ENCODE data around the gene PRR12.
"Not testable (repeated sequence)": the region's sequence is repeated elsewhere in the genome, so short reads cannot be mapped to it uniquely, and the experiment has no call there.

The PRR12 gene

GRCh38 chr19:49631014-49631588 lies 40.1 kb downstream of the PRR12 start:
- no peaks in the 10 kb centered on the region for H3K27me3 ChIP-seq (replicated peaks in 2 of 5; ENCODE audit: control insufficient read depth in 4 of 5, insufficient read depth in 5 of 5, low read length in 4 of 5)
- WGBS (ENCODE audit: insufficient coverage): 81% methylated on average over 6 of the region's 9 CpGs
- ChIA-PET POLR2A (interaction anchor here (0.6 kb wide), 1 partner anchor 134 kb away, joined by 3 read pairs; no protein-coding TSS in a partner anchor), CTCF (interaction anchor here (0.6 to 1.2 kb wide), 2 partner anchors 178 to 298 kb away, joined by 3 read pairs; no protein-coding TSS in a partner anchor)
- H3K9me3 ChIP-seq (ENCODE audit: control extremely low read depth in 1 of 5, control insufficient read depth in 4 of 5, insufficient read depth in 2 of 5, low read depth in 1 of 5, low read length in 4 of 5): no peaks in the 10 kb centered on the region
- peaks cover 0 to 4% (median 0%) of the 10 kb centered on the region in 4 experiments for H3K4me1 ChIP-seq (ENCODE audit: control extremely low read depth in 1 of 4, control insufficient read depth in 4 of 4, insufficient read depth in 4 of 4, low read length in 3 of 4)
- H3K36me3 ChIP-seq (ENCODE audit: control insufficient read depth in 4 of 4, insufficient read depth in 4 of 4, low read length in 3 of 4): peaks cover 0 to 28% (median 11%) of the 10 kb centered on the region in 4 experiments
- no peak for DNase-seq
- no peak overlapping the region for H3K27ac ChIP-seq (ENCODE audit: insufficient read depth in 1 of 2, low read depth in 1 of 2, low read length in 2 of 2, poor library complexity in 1 of 2, severe bottlenecking in 2 of 2)
- H3K4me3 ChIP-seq (ENCODE audit: control insufficient read depth in 1 of 7, extremely low read depth in 1 of 7, insufficient read depth in 4 of 7, low read depth in 2 of 7, low read length in 6 of 7): no peak overlapping the region

GRCh38 chr19:49631610-49632192 lies 40.7 kb downstream of the PRR12 start:
- Histone ChIP-seq H3K36me3 (ENCODE audit: control insufficient read depth in 4 of 4, insufficient read depth in 4 of 4, low read length in 3 of 4) (peaks cover 0 to 23% (median 8%) of the 10 kb centered on the region in 4 experiments), H3K4me3 (ENCODE audit: control insufficient read depth in 1 of 7, extremely low read depth in 1 of 7, insufficient read depth in 4 of 7, low read depth in 2 of 7, low read length in 6 of 7) (no peak overlapping the region), H3K27ac (ENCODE audit: insufficient read depth in 1 of 2, low read depth in 1 of 2, low read length in 2 of 2, poor library complexity in 1 of 2, severe bottlenecking in 2 of 2) (no peak overlapping the region), H3K27me3 (replicated peaks in 2 of 5; ENCODE audit: control insufficient read depth in 4 of 5, insufficient read depth in 5 of 5, low read length in 4 of 5) (no peaks in the 10 kb centered on the region), H3K9me3 (ENCODE audit: control extremely low read depth in 1 of 5, control insufficient read depth in 4 of 5, insufficient read depth in 2 of 5, low read depth in 1 of 5, low read length in 4 of 5) (no peaks in the 10 kb centered on the region), H3K4me1 (ENCODE audit: control extremely low read depth in 1 of 4, control insufficient read depth in 4 of 4, insufficient read depth in 4 of 4, low read length in 3 of 4) (peaks cover 0 to 4% (median 0%) of the 10 kb centered on the region in 4 experiments)
- 98% methylated on average over 14 of the region's 19 CpGs for WGBS (ENCODE audit: insufficient coverage)
- ChIA-PET CTCF (interaction anchor here (0.6 to 1.2 kb wide), 2 partner anchors 178 to 298 kb away, joined by 3 read pairs; no protein-coding TSS in a partner anchor), POLR2A (no interaction called here)
- no peak for DNase-seq

GRCh38 chr19:49632576-49632975 lies 41.6 kb downstream of the PRR12 start:
- no peaks in the 10 kb centered on the region for H3K27me3 ChIP-seq (replicated peaks in 2 of 5; ENCODE audit: control insufficient read depth in 4 of 5, insufficient read depth in 5 of 5, low read length in 4 of 5)
- peaks cover 0 to 14% (median 5%) of the 10 kb centered on the region in 4 experiments for H3K36me3 ChIP-seq (ENCODE audit: control insufficient read depth in 4 of 4, insufficient read depth in 4 of 4, low read length in 3 of 4)
- H3K4me1 ChIP-seq (ENCODE audit: control extremely low read depth in 1 of 4, control insufficient read depth in 4 of 4, insufficient read depth in 4 of 4, low read length in 3 of 4): peaks cover 0 to 4% (median 0%) of the 10 kb centered on the region in 4 experiments
- no peaks in the 10 kb centered on the region for H3K9me3 ChIP-seq (ENCODE audit: control extremely low read depth in 1 of 5, control insufficient read depth in 4 of 5, insufficient read depth in 2 of 5, low read depth in 1 of 5, low read length in 4 of 5)
- 100% methylated on average over 1 of the region's 5 CpGs for WGBS (ENCODE audit: insufficient coverage)
- no peak overlapping the region for H3K27ac ChIP-seq (ENCODE audit: insufficient read depth in 1 of 2, low read depth in 1 of 2, low read length in 2 of 2, poor library complexity in 1 of 2, severe bottlenecking in 2 of 2)
- H3K4me3 ChIP-seq (ENCODE audit: control insufficient read depth in 1 of 7, extremely low read depth in 1 of 7, insufficient read depth in 4 of 7, low read depth in 2 of 7, low read length in 6 of 7): no peak overlapping the region
- DNase-seq: no peak
- CTCF ChIA-PET: no interaction called here
- POLR2A ChIA-PET: interaction anchor here (0.7 kb wide), 1 partner anchor 10 kb away, joined by 4 read pairs; no protein-coding TSS in a partner anchor

GRCh38 chr19:49633273-49633672 lies 42.3 kb downstream of the PRR12 start:
- H3K9me3 ChIP-seq (ENCODE audit: control extremely low read depth in 1 of 5, control insufficient read depth in 4 of 5, insufficient read depth in 2 of 5, low read depth in 1 of 5, low read length in 4 of 5); POLR2A ChIA-PET; H3K27ac ChIP-seq (ENCODE audit: insufficient read depth in 1 of 2, low read depth in 1 of 2, low read length in 2 of 2, poor library complexity in 1 of 2, severe bottlenecking in 2 of 2); H3K4me3 ChIP-seq (ENCODE audit: control insufficient read depth in 1 of 7, extremely low read depth in 1 of 7, insufficient read depth in 4 of 7, low read depth in 2 of 7, low read length in 6 of 7); CTCF ChIA-PET; H3K27me3 ChIP-seq (replicated peaks in 2 of 5; ENCODE audit: control insufficient read depth in 4 of 5, insufficient read depth in 5 of 5, low read length in 4 of 5); DNase-seq; H3K36me3 ChIP-seq (ENCODE audit: control insufficient read depth in 4 of 4, insufficient read depth in 4 of 4, low read length in 3 of 4): not testable (repeated sequence)
- H3K4me1 ChIP-seq (ENCODE audit: control extremely low read depth in 1 of 4, control insufficient read depth in 4 of 4, insufficient read depth in 4 of 4, low read length in 3 of 4): peaks cover 0 to 11% (median 6%) of the 10 kb centered on the region in 4 experiments
- 91% methylated on average over 8 of the region's 9 CpGs for WGBS (ENCODE audit: insufficient coverage)

- POLR2A ChIA-PET: no interaction called here
Measured at GRCh38 chr19:49635530-49636232, 44.7 kb downstream of the PRR12 start.

GRCh38 chr19:49636233-49636932 lies 45.4 kb downstream of the PRR12 start:
- no peaks in the 10 kb centered on the region for H3K36me3 ChIP-seq (ENCODE audit: control insufficient read depth in 4 of 4, insufficient read depth in 4 of 4, low read length in 3 of 4)
- ChIA-PET POLR2A (no interaction called here), CTCF (no interaction called here)
- no peaks in the 10 kb centered on the region for H3K27me3 ChIP-seq (replicated peaks in 2 of 5; ENCODE audit: control insufficient read depth in 4 of 5, insufficient read depth in 5 of 5, low read length in 4 of 5)
- no peaks in the 10 kb centered on the region for H3K9me3 ChIP-seq (ENCODE audit: control extremely low read depth in 1 of 5, control insufficient read depth in 4 of 5, insufficient read depth in 2 of 5, low read depth in 1 of 5, low read length in 4 of 5)
- no peak overlapping the region for H3K27ac ChIP-seq (ENCODE audit: insufficient read depth in 1 of 2, low read depth in 1 of 2, low read length in 2 of 2, poor library complexity in 1 of 2, severe bottlenecking in 2 of 2)
- DNase-seq: no peak
- H3K4me3 ChIP-seq (ENCODE audit: control insufficient read depth in 1 of 7, extremely low read depth in 1 of 7, insufficient read depth in 4 of 7, low read depth in 2 of 7, low read length in 6 of 7): no peak overlapping the region
- H3K4me1 ChIP-seq (ENCODE audit: control extremely low read depth in 1 of 4, control insufficient read depth in 4 of 4, insufficient read depth in 4 of 4, low read length in 3 of 4): peaks cover 2 to 29% (median 26%) of the 10 kb centered on the region in 4 experiments
- 79% methylated on average over 25 of the region's 30 CpGs for WGBS (ENCODE audit: insufficient coverage)

More at GRCh38 chr19:49635530-49636232, 44.7 kb downstream of the PRR12 start:
- Histone ChIP-seq H3K36me3 (ENCODE audit: control insufficient read depth in 4 of 4, insufficient read depth in 4 of 4, low read length in 3 of 4) (no peaks in the 10 kb centered on the region), H3K9me3 (ENCODE audit: control extremely low read depth in 1 of 5, control insufficient read depth in 4 of 5, insufficient read depth in 2 of 5, low read depth in 1 of 5, low read length in 4 of 5) (no peaks in the 10 kb centered on the region), H3K4me3 (ENCODE audit: control insufficient read depth in 1 of 7, extremely low read depth in 1 of 7, insufficient read depth in 4 of 7, low read depth in 2 of 7, low read length in 6 of 7) (no peak overlapping the region), H3K27ac (ENCODE audit: insufficient read depth in 1 of 2, low read depth in 1 of 2, low read length in 2 of 2, poor library complexity in 1 of 2, severe bottlenecking in 2 of 2) (no peak overlapping the region), H3K4me1 (ENCODE audit: control extremely low read depth in 1 of 4, control insufficient read depth in 4 of 4, insufficient read depth in 4 of 4, low read length in 3 of 4) (peaks cover 0 to 26% (median 21%) of the 10 kb centered on the region in 4 experiments), H3K27me3 (replicated peaks in 2 of 5; ENCODE audit: control insufficient read depth in 4 of 5, insufficient read depth in 5 of 5, low read length in 4 of 5) (no peaks in the 10 kb centered on the region)
- 69% methylated on average over 10 of the region's 24 CpGs for WGBS (ENCODE audit: insufficient coverage)
- DNase-seq: peak in 1 of 3 donors; percentile 22
- CTCF ChIA-PET: no interaction called here

Measured in common myeloid progenitor, CD34-positive (primary cell).